ENCODE results near the gene HTT. TPM values are rescaled to one million over a fixed set of nuclear protein-coding genes. Genes with fewer than 3 reads are reported as not detected.

The HTT gene
- polyA plus RNA-seq, 1 donor (not counting 4 experiments of a cell fraction or from before 2014, with no cell fraction given): 16.2 TPM

DNA sequence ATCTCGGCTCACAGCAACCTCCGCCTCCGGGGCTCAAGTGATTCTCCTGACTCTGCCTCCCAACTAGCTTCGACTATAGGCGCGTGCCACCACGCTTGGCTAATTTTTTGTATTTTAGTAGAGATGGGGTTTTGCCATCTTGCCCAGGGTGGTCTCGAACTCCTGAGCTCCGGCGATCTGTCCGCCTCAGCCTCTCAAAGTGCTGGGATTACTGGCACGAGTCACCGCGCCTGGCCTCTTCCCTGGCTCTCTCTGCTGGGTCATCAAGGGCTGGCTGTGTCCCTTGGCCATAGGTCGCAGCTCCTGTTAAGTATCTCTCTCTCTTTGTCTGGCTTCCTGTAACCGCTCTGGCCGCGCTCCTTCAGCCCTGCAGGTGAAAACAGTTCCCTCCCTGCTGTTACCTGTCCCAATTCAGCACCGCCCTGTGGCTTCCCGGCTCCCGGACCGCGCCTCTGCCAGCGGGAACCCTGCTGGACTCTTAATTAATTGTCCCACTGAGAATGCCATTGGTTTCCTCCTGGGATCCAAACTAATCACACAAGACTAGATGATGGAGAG is 217.0 kb downstream of the HTT start:
- Histone ChIP-seq H3K9me1 (ENCODE audit: control insufficient read depth, extremely low read depth, insufficient read depth, low read length) (no peaks in the 10 kb centered on the region), H3K27me3 (ENCODE audit: control insufficient read depth, extremely low read depth, insufficient read depth, low read length) (peaks cover 27% of the 10 kb centered on the region), H3K36me3 (ENCODE audit: control insufficient read depth in 2 of 2, extremely low read depth in 1 of 2, insufficient read depth in 2 of 2, low read length in 2 of 2) (no peaks in the 10 kb centered on the region), H2AFZ (ENCODE audit: control insufficient read depth, low read length) (peak overlapping the region; percentile 91), H4K20me1 (ENCODE audit: control insufficient read depth, extremely low read depth, insufficient read depth, low read length) (no peaks in the 10 kb centered on the region), H3K4me3 (ENCODE audit: control insufficient read depth in 2 of 3, extremely low read depth in 1 of 3, insufficient read depth in 2 of 3, low read depth in 1 of 3, low read length in 3 of 3) (peak overlapping the region; percentile 58 to 78 (median 76)), H3K27ac (ENCODE audit: control insufficient read depth, insufficient read depth, low read length) (no peak overlapping the region), H3K79me2 (ENCODE audit: control insufficient read depth, insufficient read depth, low read length) (no peaks in the 10 kb centered on the region), H3K9me3 (ENCODE audit: control insufficient read depth, low read depth, low read length) (no peaks in the 10 kb centered on the region), H3K4me2 (ENCODE audit: control insufficient read depth, extremely low read depth, insufficient read depth, low read depth, low read length) (peak overlapping the region; percentile 93), H3K4me1 (ENCODE audit: control insufficient read depth, extremely low read depth, insufficient read depth, low read length) (peaks cover 12% of the 10 kb centered on the region), H3K9ac (ENCODE audit: control insufficient read depth, extremely low read depth, insufficient read depth, low read length) (peak overlapping the region; percentile 72)
- TF ChIP-seq EZH2 (IDR thresholded peaks at IDR 0.05; ENCODE audit: low read length) (no peak), CTCF (optimal IDR thresholded peaks at IDR 0.05 in 1 of 3, IDR thresholded peaks at IDR 0.05 in 1 of 3, conservative IDR thresholded peaks at IDR 0.05 in 1 of 3; ENCODE audit: extremely low read depth in 1 of 3, insufficient read depth in 2 of 3, low read length in 3 of 3) (no peak)
- no peak for DNase-seq (ENCODE audit: low read depth, low spot score)
- FAIRE-seq: no peak
- dilution Hi-C loops (cut with MboI; ENCODE audit: extremely low pct_ligation_motif_present, low sequenced_read_pairs): no loop called here

DNA sequence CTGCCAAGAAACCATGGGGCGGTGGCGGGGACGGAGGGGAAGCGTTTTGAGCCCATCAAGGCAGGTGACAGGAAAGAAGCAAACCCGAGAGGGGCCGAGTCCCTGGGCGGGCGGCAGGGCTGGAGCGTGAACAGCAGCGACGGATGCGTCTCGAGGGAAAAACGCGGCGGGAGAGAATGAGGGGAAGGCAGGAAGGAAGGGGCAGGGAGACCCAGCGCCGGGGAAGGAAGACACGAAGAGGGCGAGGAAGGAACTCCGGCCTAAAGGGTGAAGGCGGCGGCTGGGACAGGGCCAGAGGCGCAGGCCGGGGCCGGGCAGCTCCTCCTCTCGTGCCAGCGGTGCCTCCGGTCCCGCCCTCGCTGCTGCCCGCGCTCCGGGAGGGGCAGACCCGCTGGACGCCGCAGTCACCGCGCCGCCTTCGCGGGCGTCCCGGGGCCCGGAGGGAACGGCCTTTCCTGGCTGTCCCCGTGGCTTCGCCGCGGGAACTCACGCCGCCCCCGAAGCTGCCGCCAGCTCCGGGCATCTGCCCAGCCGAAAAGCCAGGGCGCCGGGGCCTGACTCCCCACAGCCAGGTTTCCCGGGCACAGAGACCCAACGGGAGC is 217.6 kb downstream of the HTT start:
- FAIRE-seq (no peak), DNase-seq (ENCODE audit: low read depth, low spot score) (no peak)
- dilution Hi-C loops (cut with MboI; ENCODE audit: extremely low pct_ligation_motif_present, low sequenced_read_pairs): no loop called here
- Histone ChIP-seq H2AFZ (ENCODE audit: control insufficient read depth, low read length) (peak overlapping the region; percentile 91), H3K9ac (ENCODE audit: control insufficient read depth, extremely low read depth, insufficient read depth, low read length) (peak overlapping the region; percentile 72), H3K79me2 (ENCODE audit: control insufficient read depth, insufficient read depth, low read length) (no peaks in the 10 kb centered on the region), H3K27me3 (ENCODE audit: control insufficient read depth, extremely low read depth, insufficient read depth, low read length) (peaks cover 21% of the 10 kb centered on the region), H3K27ac (ENCODE audit: control insufficient read depth, insufficient read depth, low read length) (peak overlapping the region; percentile 49), H3K4me3 (ENCODE audit: control insufficient read depth in 2 of 3, extremely low read depth in 1 of 3, insufficient read depth in 2 of 3, low read depth in 1 of 3, low read length in 3 of 3) (peak overlapping the region; percentile 58 to 78 (median 76)), H3K4me1 (ENCODE audit: control insufficient read depth, extremely low read depth, insufficient read depth, low read length) (peaks cover 11% of the 10 kb centered on the region), H3K36me3 (ENCODE audit: control insufficient read depth in 2 of 2, extremely low read depth in 1 of 2, insufficient read depth in 2 of 2, low read length in 2 of 2) (no peaks in the 10 kb centered on the region), H3K9me3 (ENCODE audit: control insufficient read depth, low read depth, low read length) (no peaks in the 10 kb centered on the region), H3K9me1 (ENCODE audit: control insufficient read depth, extremely low read depth, insufficient read depth, low read length) (no peaks in the 10 kb centered on the region), H3K4me2 (ENCODE audit: control insufficient read depth, extremely low read depth, insufficient read depth, low read depth, low read length) (peak overlapping the region; percentile 93), H4K20me1 (ENCODE audit: control insufficient read depth, extremely low read depth, insufficient read depth, low read length) (no peaks in the 10 kb centered on the region)
- TF ChIP-seq CTCF (optimal IDR thresholded peaks at IDR 0.05 in 1 of 3, IDR thresholded peaks at IDR 0.05 in 1 of 3, conservative IDR thresholded peaks at IDR 0.05 in 1 of 3; ENCODE audit: extremely low read depth in 1 of 3, insufficient read depth in 2 of 3, low read length in 3 of 3) (no peak), EZH2 (IDR thresholded peaks at IDR 0.05; ENCODE audit: low read length) (no peak)
